Uterus (tissue), 4 donors: ENCODE measurements around the gene SBK3. TPM values are rescaled to one million over a fixed set of nuclear protein-coding genes. Genes with fewer than 3 reads are reported as not detected.
A peak's percentile ranks its signal among the peaks of the same experiment; 100 is the strongest.

Source experiments
- DNase-seq, 2 donors: peaks; one replicate each; pipeline ENCODE4 v3.0.0-alpha.2; 2019 to 2020
- H3K27ac ChIP-seq, 2 donors: fragments of 200-600 bp; sonication (generic); 1 replicate in 1 of 2; 2 replicates in 1 of 2; pipeline ENCODE4 v1.5.1; 2016 to 2018
- H3K27me3 ChIP-seq, 2 donors: fragments of 200-600 bp; sonication (generic); one replicate each; pipeline ENCODE4 v1.5.1; 2018 to 2019; ENCODE audit warnings: control low read depth in 1 of 2
- H3K36me3 ChIP-seq, 2 donors: fragments of 200-600 bp; sonication (generic); one replicate each; pipeline ENCODE4 v1.5.1; 2019; ENCODE audit warnings: control low read depth in 1 of 2
- H3K4me1 ChIP-seq, 2 donors: fragments of 200-600 bp; sonication (generic); one replicate each; pipeline ENCODE4 v1.5.1; 2018 to 2019; ENCODE audit warnings: control low read depth in 1 of 2
- H3K4me3 ChIP-seq, 2 donors: fragments of 200-600 bp; sonication (generic); 1 replicate in 1 of 2; 2 replicates in 1 of 2; pipeline ENCODE4 v1.5.1; 2018 to 2019; ENCODE audit warnings: mild to moderate bottlenecking in 1 of 2
- H3K9me3 ChIP-seq, 2 donors: fragments of 200-600 bp; sonication (generic); one replicate each; pipeline ENCODE4 v1.5.1; 2019; ENCODE audit warnings: control low read depth in 1 of 2
- POLR2A ChIP-seq, 2 donors: fragments of 450-650 bp; IDR thresholded peaks; one replicate each; pipeline ENCODE4 v1.6.1; 2016; ENCODE audit warnings: antibody characterized with exemption in 2 of 2, mild to moderate bottlenecking in 1 of 2, moderate library complexity in 1 of 2
- intact Hi-C: fragments of 100-400 bp; cut with DNase I; formaldehyde crosslinking; loops from one replicate; pipeline ENCODE4 v1.15.1; 2023; ENCODE audit warnings: low total_unique reads
- total RNA-seq, 4 donors: library from RNA; depleted of rRNA in 3 of 4; stranded (reverse); fragments of >200 nt in 3 of 4; gene quantifications; one replicate each; pipeline versions ENCODE4 v1.1.0 to v1.2.4, GENCODE V29; 2014 to 2023
- TF ChIP-seq, protein P1 (sequence below), 4 experiments: fragments of 200-600 bp in 2 of 4; fragments of 450-650 bp in 2 of 4; sonication (generic) in 2 of 4; IDR thresholded peaks; one replicate each; pipeline ENCODE4 v1.5.1; 2016 to 2019; ENCODE audit warnings: antibody characterized with exemption in 4 of 4, mild to moderate bottlenecking in 2 of 4, moderate library complexity in 1 of 4
- donor health status: DM: yes; HTN: yes; CAD: no.

Gene SBK3
- total RNA-seq, 4 donors from 2014 or later, result 0.34 to 0.35 TPM; not detected in 2

DNA sequence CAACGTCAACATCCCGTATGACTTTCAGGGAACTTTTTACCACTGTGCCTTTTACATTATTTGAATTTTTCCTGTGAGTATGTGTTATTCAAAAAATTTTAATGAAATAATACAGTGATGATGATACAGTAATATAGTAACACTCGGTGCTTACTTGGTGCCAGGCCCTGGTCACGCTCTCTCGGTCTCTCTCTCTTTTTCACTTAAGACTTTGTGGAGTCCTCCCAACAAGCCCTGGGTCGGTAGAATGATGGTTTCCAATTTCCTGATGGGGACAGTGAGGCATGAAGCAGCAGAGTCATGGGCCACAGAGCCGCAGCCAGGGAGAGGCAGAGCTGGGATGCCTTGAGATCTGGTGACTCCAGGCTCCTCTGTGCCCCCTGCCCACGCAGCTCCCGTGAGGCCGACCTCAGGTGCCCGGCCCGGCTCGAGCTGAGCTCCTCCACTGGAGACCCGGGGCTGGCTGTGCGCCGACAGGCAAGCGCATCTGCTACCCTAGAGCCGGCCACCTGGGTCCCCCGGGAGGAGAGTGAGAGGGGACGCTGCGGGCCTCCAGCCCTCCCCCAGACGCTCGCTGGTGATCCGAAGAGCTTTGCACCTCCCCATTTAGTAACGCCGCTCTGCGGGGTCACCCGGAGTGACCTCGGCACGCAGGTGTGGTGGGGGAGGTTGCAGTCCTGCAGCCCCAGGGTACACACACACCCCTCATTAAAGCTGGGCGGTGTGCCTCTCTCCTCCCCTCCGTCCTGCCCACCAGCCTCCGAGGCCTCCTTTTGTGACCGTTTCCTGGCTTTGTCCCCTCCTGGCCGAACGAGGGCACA is 4.4 kb upstream of the SBK3 start:
- H3K9me3 ChIP-seq, result no peaks in the 10 kb centered on the region
- H3K36me3 ChIP-seq, result no peaks in the 10 kb centered on the region
- no peak overlapping the region for H3K4me3 ChIP-seq
- peaks cover 0 to 5% of the 10 kb centered on the region in 2 donors for H3K4me1 ChIP-seq
- DNase-seq, result no peak
- peak overlapping the region; percentile 20 to 43 for H3K27ac ChIP-seq
- intact Hi-C loops, result no loop called here
- TF ChIP-seq, protein P1, sequence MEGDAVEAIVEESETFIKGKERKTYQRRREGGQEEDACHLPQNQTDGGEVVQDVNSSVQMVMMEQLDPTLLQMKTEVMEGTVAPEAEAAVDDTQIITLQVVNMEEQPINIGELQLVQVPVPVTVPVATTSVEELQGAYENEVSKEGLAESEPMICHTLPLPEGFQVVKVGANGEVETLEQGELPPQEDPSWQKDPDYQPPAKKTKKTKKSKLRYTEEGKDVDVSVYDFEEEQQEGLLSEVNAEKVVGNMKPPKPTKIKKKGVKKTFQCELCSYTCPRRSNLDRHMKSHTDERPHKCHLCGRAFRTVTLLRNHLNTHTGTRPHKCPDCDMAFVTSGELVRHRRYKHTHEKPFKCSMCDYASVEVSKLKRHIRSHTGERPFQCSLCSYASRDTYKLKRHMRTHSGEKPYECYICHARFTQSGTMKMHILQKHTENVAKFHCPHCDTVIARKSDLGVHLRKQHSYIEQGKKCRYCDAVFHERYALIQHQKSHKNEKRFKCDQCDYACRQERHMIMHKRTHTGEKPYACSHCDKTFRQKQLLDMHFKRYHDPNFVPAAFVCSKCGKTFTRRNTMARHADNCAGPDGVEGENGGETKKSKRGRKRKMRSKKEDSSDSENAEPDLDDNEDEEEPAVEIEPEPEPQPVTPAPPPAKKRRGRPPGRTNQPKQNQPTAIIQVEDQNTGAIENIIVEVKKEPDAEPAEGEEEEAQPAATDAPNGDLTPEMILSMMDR (IDR thresholded peaks at IDR 0.05), result no peak
- no peak for TF ChIP-seq POLR2A (IDR thresholded peaks at IDR 0.05)
- H3K27me3 ChIP-seq, result no peaks in the 10 kb centered on the region

DNA sequence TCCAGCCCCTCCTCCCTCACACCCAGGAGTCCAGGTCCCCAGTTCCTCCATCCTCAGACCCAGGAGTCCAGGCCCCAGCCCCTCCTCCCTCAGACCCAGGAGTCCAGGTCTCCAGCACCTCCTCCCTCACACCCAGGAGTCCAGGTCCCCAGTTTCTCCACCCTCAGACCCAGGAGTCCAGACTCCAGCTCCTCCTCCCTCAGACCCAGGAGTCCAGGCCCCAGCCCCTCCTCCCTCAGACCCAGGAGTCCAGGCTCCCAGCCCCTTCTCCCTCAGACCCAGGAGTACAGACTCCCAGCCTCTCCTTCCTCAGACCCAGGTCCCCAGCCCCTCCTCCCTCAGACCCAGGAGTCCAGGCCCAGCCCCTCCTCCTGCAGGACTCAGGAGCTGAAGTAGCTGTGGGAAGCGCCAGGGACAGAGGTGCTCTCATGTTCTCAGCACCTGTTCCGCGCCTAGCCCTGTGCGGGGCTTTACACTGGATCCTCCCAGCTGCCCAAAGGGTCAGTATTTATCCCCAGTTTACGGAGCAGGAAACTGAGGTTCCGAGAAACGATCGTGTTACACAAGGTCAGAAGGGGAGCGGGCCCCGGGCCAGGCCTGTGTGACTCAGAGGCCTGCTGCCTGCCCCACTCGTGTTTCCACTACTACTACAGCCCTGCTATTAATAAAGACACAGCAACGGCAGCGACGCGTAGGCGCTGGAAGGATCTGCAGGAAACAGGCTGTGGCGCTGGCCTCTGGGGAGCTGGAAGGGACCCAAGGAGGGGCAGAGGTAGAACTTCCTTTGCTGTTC is 1.7 kb upstream of the SBK3 start:
- Histone ChIP-seq H3K9me3 (no peaks in the 10 kb centered on the region), H3K27me3 (no peaks in the 10 kb centered on the region), H3K4me3 (no peak overlapping the region), H3K27ac (peak overlapping the region; percentile 64 to 78), H3K36me3 (no peaks in the 10 kb centered on the region), H3K4me1 (no peaks in the 10 kb centered on the region)
- intact Hi-C loops, result no loop called here
- peak; percentile 44 to 65 for DNase-seq
- no peak for TF ChIP-seq POLR2A (IDR thresholded peaks at IDR 0.05)
- TF ChIP-seq, protein P1 (IDR thresholded peaks at IDR 0.05), result no peak

DNA sequence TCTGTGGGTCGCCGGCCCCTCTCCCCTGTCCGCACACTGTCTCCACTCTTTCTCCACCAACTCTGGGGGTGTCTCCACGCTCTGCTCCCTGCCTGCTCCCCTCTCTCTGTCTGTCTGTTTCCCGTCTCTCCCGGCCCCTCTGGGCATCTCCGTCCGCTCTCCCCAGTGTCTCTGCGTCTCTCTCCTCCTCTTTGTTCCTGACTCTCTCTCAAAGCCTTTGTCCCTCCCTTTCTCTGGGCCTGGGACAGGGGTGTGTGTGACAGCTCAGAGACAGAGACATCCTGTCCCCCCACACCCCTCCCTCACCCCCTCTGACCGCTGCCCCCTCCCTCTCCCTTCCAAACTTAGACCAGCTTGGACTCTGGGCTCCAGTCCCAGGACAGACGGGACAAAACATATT is 668 bp upstream of the SBK3 start:
- Histone ChIP-seq H3K9me3 (no peaks in the 10 kb centered on the region), H3K36me3 (no peaks in the 10 kb centered on the region), H3K27me3 (no peaks in the 10 kb centered on the region), H3K4me3 (no peak overlapping the region), H3K27ac (peak overlapping the region in 1 of 2 donors; percentile 78), H3K4me1 (no peaks in the 10 kb centered on the region)
- TF ChIP-seq, protein P1 (IDR thresholded peaks at IDR 0.05), result no peak
- no peak for TF ChIP-seq POLR2A (IDR thresholded peaks at IDR 0.05)
- no peak for DNase-seq
- intact Hi-C loops, result no loop called here

DNA sequence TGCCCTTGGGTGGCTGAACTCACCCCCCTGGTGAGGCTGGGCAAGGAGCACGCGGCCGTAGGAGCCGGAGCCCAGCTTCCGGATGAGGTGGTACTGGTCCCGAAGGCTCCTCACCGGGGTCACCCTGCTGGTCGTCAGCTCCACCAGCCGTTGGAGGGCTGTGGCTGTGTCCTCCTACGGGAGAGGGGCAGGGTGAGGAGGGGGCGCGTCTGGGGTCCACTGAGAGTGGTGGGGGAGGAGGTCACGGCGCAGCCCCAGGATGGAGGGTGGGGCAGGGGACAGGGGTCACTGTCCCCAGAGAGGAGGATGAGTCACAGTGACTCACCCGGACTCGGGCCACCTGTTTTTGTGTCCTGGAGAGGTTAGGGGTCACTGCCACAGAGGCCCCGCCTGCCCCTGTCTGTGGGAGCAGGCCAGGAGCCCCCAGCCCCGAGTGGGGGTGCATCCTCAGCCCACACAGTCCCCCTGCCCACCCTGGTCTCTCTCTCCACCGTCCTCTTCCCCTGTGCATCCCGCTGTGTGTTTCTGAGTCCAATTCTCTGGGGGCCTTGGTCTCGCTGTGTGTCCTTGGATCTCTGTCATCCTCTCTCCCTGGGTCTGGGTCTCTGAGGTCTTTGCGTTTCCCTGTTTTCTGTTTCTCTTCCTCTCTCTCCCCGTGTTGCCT is 435 bp downstream of the SBK3 start:
- Histone ChIP-seq H3K27ac (no peak overlapping the region), H3K4me3 (no peak overlapping the region), H3K9me3 (no peaks in the 10 kb centered on the region), H3K4me1 (no peaks in the 10 kb centered on the region), H3K27me3 (no peaks in the 10 kb centered on the region), H3K36me3 (no peaks in the 10 kb centered on the region)
- DNase-seq, result no peak
- intact Hi-C loops, result no loop called here
- no peak for TF ChIP-seq POLR2A (IDR thresholded peaks at IDR 0.05)
- TF ChIP-seq, protein P1 (IDR thresholded peaks at IDR 0.05), result no peak
